ENCODE data around the gene TACO1. TPM values are rescaled to one million over a fixed set of nuclear protein-coding genes. Genes with fewer than 3 reads are reported as not detected.

Gene TACO1
- total and polyA plus RNA-seq, 9 of the 15 experiments (the other 6 are each of a cell fraction or from before 2014, with no cell fraction given), result 10.3 to 41.6 (median 30.9) TPM

GRCh38 chr17:63647065-63647725 lies 46.5 kb downstream of the TACO1 start:
- Histone ChIP-seq H3K27me3 (ENCODE audit: control insufficient read depth in 2 of 2, insufficient read depth in 2 of 2, low read length in 2 of 2) (no peaks in the 10 kb centered on the region), H3K36me3 (ENCODE audit: control insufficient read depth, insufficient read depth, low read length) (peaks cover 12% of the 10 kb centered on the region; the same call in 1 of the 3 replicates), H3K4me1 (replicated peaks in 1 of 2; ENCODE audit: control insufficient read depth in 2 of 2, insufficient read depth in 2 of 2, low read length in 2 of 2) (no peaks in the 10 kb centered on the region), H3K9me3 (replicated peaks; ENCODE audit: control insufficient read depth, insufficient read depth, low read depth, low read length) (no peaks in the 10 kb centered on the region), H2AFZ (ENCODE audit: low read depth, low read length) (no peak overlapping the region), H3K4me2 (ENCODE audit: insufficient read depth, low read length) (no peak overlapping the region), H3K9ac (ENCODE audit: insufficient read depth in 1 of 2, low read depth in 2 of 2, low read length in 2 of 2) (no peak overlapping the region), H3K79me2 (ENCODE audit: control insufficient read depth, insufficient read depth, low read length) (no peaks in the 10 kb centered on the region), H3K9me1 (ENCODE audit: control insufficient read depth, insufficient read depth, low read length) (no peaks in the 10 kb centered on the region), H3K4me3 (no peak overlapping the region), H4K20me1 (replicated peaks; ENCODE audit: control insufficient read depth, insufficient read depth, low read length) (no peaks in the 10 kb centered on the region), H3K27ac (ENCODE audit: extremely low read depth, low read depth, low read length) (no peak overlapping the region)
- DNase-seq (ENCODE audit: extremely low read depth in 1 of 4, low spot score in 3 of 4), result no peak
- ATAC-seq, result no peak
- no peak for FAIRE-seq
- intact Hi-C loops (cut with micrococcal nuclease), result no loop called here
- BruUV-seq (replicated peaks), result no TSS peak
- WGBS (ENCODE audit: insufficient coverage, low coverage, missing lambda C conversion rate), result 52% methylated on average over 4 of the region's 4 CpGs
- in situ Hi-C loops (cut with MboI), result no loop called here
- ChIA-PET CTCF (ENCODE audit: low intra/inter-chr PET ratio) (no interaction called here), POLR2A (interaction anchor here (2.3 kb wide), 1 partner anchor 13 kb away, joined by 7 read pairs; no protein-coding TSS in a partner anchor)
- TF ChIP-seq MEF2D (tag; conservative IDR thresholded peaks at IDR 0.05; ENCODE audit: low read depth), result no peak
- TF ChIP-seq, protein P1, sequence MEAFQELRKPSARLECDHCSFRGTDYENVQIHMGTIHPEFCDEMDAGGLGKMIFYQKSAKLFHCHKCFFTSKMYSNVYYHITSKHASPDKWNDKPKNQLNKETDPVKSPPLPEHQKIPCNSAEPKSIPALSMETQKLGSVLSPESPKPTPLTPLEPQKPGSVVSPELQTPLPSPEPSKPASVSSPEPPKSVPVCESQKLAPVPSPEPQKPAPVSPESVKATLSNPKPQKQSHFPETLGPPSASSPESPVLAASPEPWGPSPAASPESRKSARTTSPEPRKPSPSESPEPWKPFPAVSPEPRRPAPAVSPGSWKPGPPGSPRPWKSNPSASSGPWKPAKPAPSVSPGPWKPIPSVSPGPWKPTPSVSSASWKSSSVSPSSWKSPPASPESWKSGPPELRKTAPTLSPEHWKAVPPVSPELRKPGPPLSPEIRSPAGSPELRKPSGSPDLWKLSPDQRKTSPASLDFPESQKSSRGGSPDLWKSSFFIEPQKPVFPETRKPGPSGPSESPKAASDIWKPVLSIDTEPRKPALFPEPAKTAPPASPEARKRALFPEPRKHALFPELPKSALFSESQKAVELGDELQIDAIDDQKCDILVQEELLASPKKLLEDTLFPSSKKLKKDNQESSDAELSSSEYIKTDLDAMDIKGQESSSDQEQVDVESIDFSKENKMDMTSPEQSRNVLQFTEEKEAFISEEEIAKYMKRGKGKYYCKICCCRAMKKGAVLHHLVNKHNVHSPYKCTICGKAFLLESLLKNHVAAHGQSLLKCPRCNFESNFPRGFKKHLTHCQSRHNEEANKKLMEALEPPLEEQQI (IDR thresholded peaks at IDR 0.05), result no peak
- no peak for TF ChIP-seq TCF3 (CRISPR knock-in tag; IDR thresholded peaks at IDR 0.05)
- no peak for TF ChIP-seq NEUROD1 (IDR thresholded peaks at IDR 0.05; ENCODE audit: borderline replicate concordance, low read depth, low read length, partially characterized antibody)
- TF ChIP-seq, protein P2, sequence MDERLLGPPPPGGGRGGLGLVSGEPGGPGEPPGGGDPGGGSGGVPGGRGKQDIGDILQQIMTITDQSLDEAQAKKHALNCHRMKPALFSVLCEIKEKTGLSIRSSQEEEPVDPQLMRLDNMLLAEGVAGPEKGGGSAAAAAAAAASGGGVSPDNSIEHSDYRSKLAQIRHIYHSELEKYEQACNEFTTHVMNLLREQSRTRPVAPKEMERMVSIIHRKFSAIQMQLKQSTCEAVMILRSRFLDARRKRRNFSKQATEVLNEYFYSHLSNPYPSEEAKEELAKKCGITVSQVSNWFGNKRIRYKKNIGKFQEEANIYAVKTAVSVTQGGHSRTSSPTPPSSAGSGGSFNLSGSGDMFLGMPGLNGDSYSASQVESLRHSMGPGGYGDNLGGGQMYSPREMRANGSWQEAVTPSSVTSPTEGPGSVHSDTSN (CRISPR knock-in tag; IDR thresholded peaks at IDR 0.05; ENCODE audit: low read depth), result no peak
- TF ChIP-seq, protein P2 (tag; conservative IDR thresholded peaks at IDR 0.05; ENCODE audit: low read depth), result no peak
- TF ChIP-seq EHMT2 (IDR thresholded peaks at IDR 0.05), result no peak
- TF ChIP-seq CBFA2T3 (IDR thresholded peaks at IDR 0.05), result no peak
- no peak for TF ChIP-seq CREBBP (IDR thresholded peaks at IDR 0.05; ENCODE audit: low read depth, low read length)
- TF ChIP-seq BRF2 (IDR thresholded peaks at IDR 0.05; ENCODE audit: borderline replicate concordance, insufficient read depth, insufficient read length), result no peak
- TF ChIP-seq ZNF561 (CRISPR knock-in tag; conservative IDR thresholded peaks at IDR 0.05), result no peak
- TF ChIP-seq, protein P3, sequence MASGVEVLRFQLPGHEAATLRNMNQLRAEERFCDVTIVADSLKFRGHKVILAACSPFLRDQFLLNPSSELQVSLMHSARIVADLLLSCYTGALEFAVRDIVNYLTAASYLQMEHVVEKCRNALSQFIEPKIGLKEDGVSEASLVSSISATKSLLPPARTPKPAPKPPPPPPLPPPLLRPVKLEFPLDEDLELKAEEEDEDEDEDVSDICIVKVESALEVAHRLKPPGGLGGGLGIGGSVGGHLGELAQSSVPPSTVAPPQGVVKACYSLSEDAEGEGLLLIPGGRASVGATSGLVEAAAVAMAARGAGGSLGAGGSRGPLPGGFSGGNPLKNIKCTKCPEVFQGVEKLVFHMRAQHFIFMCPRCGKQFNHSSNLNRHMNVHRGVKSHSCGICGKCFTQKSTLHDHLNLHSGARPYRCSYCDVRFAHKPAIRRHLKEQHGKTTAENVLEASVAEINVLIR (CRISPR knock-in tag; IDR thresholded peaks at IDR 0.05), result no peak
- no peak for TF ChIP-seq SP1 (CRISPR knock-in tag; IDR thresholded peaks at IDR 0.05)
- no peak for TF ChIP-seq DNMT1 (IDR thresholded peaks at IDR 0.05)
- TF ChIP-seq ELF2 (CRISPR knock-in tag; IDR thresholded peaks at IDR 0.05), result no peak
- TF ChIP-seq, protein P4, sequence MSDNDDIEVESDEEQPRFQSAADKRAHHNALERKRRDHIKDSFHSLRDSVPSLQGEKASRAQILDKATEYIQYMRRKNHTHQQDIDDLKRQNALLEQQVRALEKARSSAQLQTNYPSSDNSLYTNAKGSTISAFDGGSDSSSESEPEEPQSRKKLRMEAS (CRISPR knock-in tag; IDR thresholded peaks at IDR 0.05), result no peak

All from K562 (cell line).